ENCODE results near the gene DNAJB14.

Gene DNAJB14

GRCh38 chr4:99943904-99944437 is 2.4 kb downstream of the DNAJB14 start:
- no peak for DNase-seq

DNA sequence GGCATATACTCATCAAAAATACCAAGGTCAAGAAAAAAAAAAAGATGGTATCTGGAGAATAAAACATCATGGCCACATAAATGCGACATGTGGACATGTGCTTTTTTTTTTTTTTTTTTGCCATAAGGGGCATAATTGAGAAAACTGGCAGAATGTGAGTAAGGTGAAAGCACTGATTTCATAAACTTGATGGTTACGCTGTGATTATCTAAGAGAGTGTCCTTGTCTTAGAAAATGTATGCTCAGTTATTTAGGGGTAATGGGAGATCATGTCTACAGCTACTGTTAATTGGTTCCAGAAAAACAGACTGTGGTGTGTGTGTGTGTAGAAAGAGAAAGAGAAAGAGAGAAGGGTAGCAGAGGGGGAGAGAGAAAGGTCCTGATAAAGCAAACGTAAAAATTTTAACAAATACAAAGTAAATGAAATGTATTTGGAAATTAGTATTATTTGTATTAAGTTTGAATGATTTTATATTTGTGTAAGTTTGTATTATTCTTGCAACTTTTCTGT is 8.1 kb downstream of the DNAJB14 start:
- no peak for DNase-seq

DNA sequence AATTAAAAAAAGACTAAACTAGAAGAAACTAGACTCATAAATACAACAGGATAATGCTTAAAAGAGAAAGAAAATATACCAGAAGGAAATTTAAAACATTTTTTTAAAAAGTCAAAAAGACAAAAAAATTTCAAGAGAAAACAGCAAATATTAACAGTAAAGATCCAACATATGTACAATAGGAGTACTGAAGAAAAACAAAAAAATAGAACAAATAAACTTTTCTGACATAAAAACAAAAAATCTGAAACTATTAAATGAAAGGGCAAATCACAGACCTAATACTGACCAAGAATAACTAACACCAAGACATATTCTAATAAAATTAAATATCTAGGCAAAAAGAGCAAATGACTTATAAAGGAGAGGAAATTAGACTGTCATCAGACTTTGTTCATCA is 11.5 kb downstream of the DNAJB14 start:
- no peak for DNase-seq

DNA sequence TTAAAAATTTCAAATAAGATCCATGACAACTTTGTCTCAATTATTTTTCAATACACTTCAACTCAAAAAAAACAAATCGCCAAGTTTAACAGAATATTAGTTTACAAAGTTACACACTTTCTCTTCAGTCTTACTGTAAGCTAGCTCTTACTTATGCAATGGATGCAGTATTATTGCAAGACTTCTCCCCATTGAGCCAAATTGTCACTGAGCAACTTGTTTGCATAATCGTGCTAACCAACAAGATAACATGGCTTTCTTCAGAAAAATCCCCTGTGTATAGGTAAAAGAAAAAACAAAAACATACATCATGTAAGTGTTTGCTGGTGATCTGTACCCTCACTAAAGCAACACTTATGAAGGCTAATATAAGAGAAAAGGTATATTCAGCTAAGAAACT is 18.9 kb downstream of the DNAJB14 start:
- DNase-seq = no peak

DNA sequence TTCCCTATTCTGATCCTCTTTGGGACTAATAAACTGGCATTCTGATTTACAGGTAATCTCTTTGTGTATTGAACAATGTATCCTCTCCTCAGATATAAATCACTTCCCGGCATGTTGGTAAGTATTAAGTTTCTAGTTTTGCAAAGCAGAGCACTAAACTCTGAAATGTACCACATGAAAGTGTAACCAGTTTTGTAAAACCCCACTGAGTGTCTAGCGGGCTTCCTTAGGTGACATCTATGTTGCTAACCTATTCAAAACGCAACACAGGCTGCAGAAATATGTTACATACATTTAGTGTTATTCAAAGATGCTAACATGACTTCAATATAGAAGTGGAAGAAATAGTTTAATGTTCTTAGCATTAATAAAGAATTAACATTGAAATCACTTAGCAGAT is 25.2 kb downstream of the DNAJB14 start:
- DNase-seq = no peak

DNA sequence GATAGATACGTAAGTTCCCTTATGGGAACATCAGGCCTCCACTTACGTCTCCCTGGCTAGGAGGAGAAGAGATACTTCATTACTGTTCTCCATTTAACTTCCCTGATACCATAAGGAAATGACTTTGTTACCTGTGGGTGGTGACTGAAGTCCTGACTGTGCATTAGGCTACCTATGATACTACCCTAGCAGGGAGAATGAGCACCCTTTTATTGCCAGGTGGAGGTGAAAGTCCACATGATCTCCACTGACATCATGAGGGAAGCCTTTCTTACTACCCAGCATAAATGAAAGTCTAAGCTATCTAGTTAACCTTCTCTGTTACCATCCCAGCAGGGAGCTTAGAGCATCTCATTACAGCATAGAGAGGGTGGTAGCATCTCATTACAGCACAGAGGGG is 27.8 kb downstream of the DNAJB14 start:
- no peak for DNase-seq

DNA sequence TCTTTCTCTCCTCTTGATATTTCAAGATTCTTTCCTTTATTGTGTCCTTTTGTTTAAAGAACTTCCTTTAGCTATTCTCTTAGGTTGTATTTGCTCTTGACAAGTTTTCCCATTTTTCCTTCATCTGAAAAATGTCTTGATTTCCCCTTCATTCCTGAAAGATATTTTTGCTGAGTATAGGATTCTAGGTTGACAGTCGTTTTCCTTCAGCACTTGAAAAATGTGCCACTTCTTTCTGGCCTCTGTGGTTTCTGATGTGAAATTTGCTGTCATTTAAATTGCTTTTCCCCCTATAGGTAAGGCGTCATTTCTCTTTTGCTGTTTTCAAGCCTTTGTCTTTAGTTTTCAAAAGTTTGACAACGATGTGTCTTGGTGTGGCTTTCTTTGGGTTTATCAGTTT is 28.8 kb downstream of the DNAJB14 start:
- no peak for DNase-seq

DNA sequence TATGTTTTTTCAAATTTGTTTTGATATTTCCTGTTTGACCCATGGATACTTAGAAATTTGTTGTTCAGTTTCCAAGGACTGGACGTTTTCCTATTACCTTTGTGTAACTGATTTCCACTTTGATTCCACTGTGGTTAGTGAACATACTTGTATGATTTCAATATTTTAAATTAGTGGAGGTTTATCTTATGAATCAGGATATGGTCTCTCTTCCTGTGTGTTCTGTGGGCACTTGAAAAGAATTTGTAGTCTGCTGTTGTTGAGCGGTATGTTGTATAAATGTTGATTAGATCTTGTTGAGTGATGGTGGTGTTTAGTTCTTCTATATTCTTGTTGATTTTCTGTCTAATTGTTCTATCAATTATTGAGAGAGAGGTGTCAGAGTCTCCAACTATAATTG is 31.0 kb downstream of the DNAJB14 start:
- DNase-seq = no peak

DNA sequence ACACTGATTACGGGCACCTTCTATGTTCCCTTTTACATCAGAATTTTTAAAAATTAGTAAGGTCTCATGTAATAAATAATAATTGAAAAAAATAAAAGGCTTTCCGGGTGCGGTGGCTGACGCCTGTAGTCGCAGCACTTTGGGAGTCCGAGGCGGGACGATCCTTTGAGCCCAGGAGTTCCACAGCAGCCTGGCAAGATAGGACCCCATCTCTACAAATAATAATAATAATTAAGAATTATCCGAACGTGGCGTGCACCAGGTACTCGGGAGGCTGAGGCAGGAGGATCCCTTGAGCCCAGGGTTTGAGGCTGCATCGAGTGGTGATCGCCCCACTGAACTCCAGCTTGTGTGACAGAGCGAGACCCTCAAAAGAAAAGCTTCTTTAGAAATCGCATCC is 51.4 kb downstream of the DNAJB14 start:
- DNase-seq = no peak

DNA sequence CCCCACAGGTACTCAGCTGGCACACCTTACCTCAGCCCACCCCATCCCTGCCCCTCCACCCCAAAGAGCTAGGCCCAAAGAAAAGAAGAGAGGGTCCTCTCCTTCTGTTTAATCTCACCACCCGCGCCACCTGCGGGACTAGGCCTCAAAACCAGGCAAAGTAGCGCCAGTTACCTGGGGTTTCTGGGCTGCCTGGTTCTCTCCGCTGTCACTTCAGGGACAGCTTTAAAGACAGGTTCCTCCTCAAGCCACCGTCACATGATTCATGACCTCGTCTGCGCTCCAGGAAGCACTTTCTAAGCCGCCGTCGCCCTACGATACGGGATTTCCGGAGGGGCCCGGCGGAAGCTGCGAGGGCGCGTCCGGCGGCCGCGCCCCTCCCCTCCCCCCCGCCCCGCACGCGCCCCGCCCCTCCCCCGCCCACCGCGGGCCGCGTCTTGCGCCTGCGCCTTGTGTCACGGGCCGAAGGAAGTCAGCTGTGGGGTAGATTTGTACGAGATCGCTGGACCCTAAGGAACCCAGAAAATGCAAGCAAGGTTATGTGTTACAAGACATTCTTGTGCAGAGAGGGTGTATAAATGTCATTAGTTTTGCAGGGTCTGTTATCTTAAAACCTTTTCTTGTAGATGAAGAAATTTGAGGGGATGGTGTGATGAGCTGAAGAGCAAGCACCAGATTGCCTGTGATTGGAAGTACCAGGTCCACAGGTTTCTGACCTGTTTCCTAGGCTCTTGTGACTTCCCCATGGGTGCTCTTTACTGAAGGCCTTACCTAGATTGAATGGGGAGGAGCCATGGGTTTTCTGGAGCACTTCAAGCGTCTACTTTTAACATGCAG is 52.0 kb downstream of the DNAJB14 start, which contains the start of gene LAMTOR3:
TSS of gene LAMTOR3 (minus strand) at position 267 of the 837 bp plus-strand sequence. CDS start 464 bp downstream, outside the sequence.
- DNase-seq = peak; percentile 84

DNA sequence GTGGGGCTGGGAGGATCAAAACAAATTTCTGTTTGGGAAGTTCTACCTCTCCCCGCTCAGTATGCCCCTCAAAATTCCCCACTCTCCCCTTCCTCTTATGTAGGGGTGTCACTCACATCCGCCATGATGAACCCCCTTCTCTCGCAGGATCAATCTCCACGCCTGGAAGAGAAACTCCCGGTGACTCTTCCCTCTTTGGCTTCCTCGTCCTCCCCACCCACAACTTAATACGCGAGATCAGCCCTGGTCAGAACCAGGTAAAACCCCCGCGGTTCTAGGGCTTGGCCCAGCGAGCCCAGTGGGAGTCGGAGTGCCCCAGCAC is 52.6 kb downstream of the DNAJB14 start:
- DNase-seq = no peak

GRCh38 chr4:99893029-99893428 is 53.4 kb downstream of the DNAJB14 start:
- no peak for DNase-seq

DNA sequence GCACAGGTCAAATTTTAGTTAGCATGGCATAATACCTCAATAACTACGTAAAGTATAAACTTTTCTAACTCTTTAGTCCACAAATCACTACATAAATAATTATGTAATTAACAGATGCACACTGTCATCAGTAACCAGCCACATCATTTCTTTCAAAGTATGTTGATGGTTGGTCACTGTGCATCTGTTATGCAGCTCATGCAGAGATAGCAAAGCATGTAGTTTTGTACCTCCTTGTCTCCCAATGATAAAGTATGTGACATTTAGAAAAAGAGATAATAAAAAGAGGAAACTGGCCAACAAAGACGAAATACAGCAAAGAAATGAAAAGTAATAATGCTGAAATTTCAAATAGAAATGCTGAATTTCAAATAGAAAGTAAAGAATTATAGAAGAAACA is 55.1 kb downstream of the DNAJB14 start:
- DNase-seq = no peak

DNA sequence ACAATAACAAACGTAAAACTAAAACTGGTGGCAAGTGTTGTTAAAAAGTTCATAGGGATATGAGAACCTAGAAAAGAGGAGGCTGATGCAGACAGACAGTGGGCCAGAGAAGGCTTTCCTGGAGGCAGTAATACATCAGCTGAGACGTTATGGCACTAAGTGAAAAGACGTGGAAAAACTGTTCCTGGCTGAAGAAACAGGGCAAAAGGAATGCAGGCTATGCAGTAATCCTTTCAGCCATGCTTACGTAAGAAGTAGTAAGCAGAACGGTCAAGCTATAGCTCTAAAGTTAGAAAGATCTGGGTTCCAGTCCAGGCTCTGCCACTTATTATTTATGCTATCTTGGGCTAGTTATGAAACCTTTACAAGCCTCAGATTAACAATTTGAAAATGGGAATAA is 58.6 kb downstream of the DNAJB14 start:
- no peak for DNase-seq

DNA sequence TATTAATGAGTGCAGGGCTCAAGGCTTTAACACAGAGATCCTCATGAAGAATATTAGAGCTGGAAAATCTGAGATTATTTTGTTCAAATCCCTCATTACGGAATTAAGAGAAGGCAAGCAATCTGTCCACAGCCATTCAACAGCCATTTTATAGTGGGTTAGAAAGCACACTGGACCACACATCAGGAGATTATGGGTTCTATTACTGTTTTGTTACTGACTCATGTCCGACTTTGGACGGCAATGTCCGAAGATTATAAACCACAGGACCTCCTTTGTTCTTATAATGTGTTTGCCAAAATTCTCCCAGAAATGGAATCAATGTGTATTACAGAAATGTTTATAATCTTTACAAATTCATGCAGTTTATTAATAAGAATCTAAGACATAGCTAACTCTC is 60.3 kb downstream of the DNAJB14 start:
- DNase-seq = no peak

DNA sequence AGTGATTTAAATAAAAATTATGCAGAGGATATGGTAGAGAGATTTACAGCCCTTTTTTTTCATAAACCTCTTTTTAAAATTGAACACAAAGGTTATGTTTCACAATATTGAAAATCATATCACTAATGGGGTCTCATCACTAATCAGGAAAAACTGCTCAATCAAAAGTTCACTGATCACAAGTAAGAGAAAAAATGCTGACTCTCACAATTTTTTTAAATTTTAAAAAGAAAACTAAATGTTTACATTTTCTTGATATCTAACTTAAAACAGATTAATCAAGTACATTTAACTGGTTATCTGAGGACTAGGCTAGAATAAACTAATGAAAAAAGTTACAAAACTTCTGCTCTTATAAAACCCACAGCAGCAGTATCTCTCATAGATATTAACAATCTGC is 60.7 kb downstream of the DNAJB14 start:
- no peak for DNase-seq

DNA sequence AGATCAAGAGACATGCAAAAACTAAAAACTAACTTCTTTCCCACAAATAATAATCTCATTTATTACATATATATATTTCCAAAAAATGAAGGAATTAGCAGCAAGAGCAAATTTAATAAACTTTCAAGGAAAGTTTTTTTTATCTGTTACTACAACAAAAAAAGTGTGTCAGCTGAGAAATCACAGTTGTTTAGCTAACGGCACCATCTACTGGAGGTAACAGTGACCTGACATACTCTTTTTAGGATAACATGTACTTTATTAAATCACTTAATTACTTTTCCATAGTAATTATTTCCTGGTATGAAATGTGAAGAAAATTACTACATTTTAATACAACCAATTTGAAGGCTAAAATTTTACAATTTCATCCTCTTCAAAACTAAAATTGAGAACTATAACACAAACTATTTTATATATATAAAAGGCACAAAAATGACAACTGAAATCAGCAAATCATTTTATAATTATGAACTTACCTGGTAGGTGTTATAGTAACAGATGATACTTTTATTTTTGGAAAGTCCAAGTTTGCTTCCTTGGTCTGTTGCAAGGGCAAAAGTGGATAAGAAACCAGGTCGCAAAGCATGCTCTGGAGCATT is 61.3 kb downstream of the DNAJB14 start:
- DNase-seq = no peak

- DNase-seq = no peak
These were observed 67.0 kb downstream of the DNAJB14 start for GRCh38 chr4:99879458-99879857.

DNA sequence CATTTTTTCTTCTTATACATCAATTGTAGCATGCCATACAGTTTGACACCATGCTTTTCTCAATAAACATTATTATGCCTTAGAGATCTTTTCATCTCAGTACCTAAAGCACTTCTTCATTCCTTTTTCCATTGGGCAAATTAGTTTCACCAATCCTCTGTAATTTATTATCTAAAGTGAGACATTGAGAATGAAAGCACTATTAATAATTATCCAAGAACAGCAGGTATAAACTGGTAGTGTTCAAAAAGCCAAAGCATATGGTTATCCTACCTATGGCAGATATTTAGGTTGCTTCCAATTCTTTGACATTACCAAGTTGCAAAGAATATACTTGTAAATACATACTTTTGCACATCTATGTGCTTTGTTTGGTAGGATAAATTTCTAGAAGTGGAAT is 67.8 kb downstream of the DNAJB14 start:
- DNase-seq = no peak

DNA sequence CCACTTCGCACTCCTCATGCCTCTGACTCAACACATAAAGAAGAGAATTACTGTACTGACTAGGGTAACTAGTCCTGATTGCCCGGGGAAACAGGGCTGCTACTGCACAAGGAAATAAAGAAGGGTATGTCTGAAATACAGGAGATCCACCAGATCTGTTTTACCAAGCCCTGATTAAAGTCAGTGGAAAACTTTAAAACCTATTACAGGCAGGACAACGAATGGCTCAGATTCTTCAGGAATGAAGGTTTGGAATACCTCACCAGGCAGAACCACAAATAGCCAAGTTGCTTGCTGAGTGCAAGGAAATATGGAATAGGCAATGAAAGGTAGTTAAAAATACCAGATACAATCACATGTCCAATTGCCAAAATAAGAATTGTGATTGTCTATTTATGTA is 69.5 kb downstream of the DNAJB14 start:
- no peak for DNase-seq

DNA sequence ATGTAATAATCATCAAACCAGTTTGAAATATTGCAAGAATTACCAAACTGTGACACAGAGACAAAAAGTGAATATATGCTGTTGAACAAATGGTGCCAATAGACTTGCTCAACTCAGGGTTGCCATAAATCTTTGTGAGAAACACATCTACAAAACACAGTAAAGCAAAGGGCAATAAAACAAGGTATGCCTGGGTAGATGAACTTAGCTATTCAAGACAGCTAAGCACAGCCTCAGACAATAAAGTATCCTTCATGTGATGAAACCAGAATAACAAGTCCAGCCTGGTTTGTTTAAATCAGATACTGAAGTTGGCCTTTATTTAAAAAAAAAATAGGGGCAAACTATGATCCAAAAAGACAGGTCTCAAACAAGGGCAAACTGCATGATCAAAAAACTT is 71.3 kb downstream of the DNAJB14 start:
- DNase-seq = no peak

GRCh38 chr4:99872570-99872969 is 73.8 kb downstream of the DNAJB14 start:
- no peak for DNase-seq

DNA sequence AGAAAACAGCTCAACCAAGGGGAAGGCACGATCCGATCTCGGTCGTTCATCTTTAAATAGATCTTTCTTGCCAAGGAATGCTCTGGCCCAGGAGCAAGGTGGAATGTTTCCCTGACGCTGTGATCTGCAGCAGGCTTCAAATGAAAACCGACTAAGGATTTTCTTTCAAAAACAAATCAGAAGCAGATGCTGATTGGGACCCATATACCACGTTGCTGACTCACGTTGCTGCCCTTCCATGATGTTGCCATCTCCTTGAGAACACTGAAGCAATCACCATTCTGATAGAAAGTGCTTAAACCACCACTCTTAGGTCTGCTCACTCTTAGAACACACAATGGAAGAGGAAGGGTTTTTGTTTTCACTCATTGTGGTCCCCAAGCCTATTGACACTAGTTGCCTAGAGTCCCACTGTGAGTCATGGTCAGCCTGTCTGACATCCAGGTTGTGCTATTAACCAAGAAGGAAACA is 78.3 kb downstream of the DNAJB14 start:
- no peak for DNase-seq

GRCh38 chr4:99863804-99864203 is 82.6 kb downstream of the DNAJB14 start:
- DNase-seq = no peak

Data from activated CD4-positive, CD25-positive, alpha-beta regulatory T cell treated with anti-CD3 and anti-CD28 coated beads, Interleukin-2, amount 50 U/mL, for 72 hours (primary cell).